ENCODE results near the gene PDCD1LG2.
A peak's percentile ranks its signal among the peaks of the same experiment; 100 is the strongest.
"Not testable (repeated sequence)": the region's sequence is repeated elsewhere in the genome, so short reads cannot be mapped to it uniquely, and the experiment has no call there.

PDCD1LG2 gene

DNA sequence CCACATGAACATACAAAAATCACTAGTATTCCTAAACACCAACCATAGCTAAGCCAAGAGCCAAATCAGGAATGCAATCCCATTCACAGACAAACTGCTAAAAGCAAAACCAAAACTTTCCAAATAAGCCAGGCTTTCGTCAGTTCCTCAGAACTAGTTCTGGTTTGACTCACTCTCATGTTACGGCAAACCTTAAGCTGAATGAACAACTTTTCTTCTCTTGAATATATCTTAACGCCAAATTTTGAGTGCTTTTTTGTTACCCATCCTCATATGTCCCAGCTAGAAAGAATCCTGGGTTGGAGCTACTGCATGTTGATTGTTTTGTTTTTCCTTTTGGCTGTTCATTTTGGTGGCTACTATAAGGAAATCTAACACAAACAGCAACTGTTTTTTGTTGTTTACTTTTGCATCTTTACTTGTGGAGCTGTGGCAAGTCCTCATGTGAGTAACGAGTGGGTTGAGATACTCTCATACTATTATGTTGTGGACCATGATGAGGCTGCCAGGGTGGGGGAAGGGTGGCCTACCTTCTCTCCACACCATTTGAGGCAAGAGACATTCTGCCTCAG lies at the start of gene PDCD1LG2:
TSS of gene PDCD1LG2 (plus strand) at position 172 of the 572 bp plus-strand sequence. CDS start 12,016 bp downstream, outside the sequence.
- DNase-seq = peak; percentile 76

DNA sequence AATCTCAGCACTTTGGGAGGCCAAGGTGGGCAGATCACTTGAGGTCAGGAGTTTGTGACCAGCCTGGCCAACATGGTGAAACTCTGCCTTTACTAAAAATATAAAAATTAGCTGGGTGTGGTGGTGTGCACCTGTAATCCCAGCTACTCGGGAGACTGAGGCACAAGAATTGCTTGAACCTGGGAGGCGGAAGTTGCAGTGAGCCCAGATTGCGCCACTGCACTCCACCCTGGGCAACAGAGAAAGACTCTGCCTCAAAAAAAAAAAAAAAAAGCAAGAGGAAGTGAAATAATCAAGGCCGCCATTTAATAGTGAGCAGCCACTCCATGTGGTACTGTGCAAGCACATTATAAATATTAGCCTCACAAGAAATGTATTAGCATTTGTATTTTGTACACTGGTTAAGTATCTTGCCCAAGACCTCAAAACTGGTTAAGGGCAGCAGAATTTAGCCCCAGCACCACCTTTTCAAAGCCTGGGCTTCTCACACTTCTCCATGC lies 45.5 kb upstream of the PDCD1LG2 start:
- not testable (repeated sequence) for DNase-seq

DNA sequence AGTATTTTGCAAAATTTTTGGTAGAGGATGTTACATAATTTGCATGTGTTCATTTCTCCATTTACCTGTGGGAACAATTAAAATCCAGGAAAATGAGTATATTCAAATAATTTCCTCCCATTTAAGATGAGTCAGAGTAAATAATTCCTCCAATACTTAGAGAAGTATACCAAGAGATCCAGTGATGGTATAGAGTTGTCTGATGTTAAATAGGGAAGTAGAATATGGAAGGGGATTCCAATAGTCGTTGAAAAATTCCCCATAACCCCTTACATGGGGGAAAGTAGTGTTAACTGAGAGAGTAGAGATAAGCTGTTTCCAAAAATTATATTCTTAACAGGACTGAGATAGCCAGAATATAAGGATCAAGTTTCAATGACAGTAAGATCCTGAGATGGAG lies 44.3 kb upstream of the PDCD1LG2 start:
- DNase-seq = no peak

DNA sequence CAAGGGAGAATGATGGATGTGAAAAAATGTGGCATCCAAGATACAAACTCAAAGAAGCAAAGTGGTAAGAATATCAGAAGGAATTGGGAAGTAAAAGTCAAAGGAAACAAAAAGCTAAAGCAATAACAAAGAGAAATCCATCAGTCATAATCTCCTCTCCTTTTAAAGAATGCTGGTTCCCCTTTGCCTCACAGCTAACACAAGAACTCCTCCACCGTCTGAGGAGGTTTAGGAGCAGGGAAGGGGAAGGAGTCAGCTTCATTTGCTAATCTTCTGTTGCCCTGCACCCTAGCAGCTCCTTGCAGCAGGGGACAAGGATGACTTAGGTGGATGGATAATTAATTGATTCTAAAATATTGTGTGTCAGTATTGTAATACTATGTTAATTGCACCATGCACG lies 43.6 kb upstream of the PDCD1LG2 start:
- DNase-seq = no peak

DNA sequence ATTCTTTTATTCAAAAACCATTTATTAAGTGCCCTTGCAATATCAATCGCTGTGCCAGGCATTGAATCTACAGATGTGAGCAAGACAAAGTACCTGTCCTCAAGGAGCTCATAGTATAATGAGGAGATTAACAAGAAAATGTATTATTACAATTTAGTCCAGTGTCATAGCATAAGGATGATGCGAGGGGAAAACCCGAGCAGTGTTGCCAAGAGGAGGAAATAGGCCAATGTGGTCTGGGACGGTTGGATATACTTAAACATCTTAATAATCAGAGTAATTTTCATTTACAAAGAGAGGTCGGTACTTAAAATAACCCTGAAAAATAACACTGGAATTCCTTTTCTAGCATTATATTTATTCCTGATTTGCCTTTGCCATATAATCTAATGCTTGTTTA lies 41.5 kb upstream of the PDCD1LG2 start:
- no peak for DNase-seq

DNA sequence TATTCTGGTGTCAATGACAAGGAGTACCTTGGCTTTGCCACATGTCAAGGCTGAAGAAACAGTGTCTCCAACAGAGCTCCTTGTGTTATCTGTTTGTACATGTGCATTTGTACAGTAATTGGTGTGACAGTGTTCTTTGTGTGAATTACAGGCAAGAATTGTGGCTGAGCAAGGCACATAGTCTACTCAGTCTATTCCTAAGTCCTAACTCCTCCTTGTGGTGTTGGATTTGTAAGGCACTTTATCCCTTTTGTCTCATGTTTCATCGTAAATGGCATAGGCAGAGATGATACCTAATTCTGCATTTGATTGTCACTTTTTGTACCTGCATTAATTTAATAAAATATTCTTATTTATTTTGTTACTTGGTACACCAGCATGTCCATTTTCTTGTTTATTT lies 40.2 kb upstream of the PDCD1LG2 start:
- no peak for DNase-seq

DNA sequence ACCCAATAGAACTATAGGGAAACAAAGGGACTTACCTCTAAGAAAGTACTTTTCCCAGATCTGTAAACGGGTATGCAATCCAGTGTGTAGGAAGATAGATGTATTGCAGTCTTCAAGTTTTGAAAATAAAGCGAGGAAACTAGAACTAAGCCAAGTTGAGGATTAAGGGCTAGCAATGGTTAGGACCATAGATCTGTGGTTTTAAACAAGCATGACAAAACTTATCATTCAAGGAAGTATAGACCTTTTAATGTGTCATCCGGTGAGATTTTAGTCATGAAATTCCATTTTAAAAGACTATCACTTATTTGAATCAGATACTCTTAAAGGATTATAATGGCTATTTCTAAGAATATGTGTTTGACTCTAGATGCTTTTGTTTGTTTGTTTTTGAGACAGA lies 39.5 kb upstream of the PDCD1LG2 start:
- DNase-seq = no peak

DNA sequence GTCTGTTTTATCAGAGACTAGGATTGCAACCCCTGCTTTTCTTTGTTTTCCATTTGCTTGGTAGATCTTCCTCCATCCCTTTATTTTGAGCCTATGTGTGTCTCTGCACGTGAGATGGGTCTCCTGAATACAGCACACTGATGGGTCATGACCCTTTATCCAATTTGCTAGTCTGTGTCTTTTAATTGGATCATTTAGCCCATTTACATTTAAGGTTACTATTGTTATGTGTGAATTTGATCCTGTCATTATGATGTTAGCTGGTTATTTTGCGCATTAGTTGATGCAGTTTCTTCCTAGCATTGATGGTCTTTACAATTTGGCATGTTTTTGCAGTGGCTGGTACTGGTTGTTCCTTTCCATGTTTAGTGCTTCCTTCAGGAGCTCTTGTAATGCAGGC lies 34.7 kb upstream of the PDCD1LG2 start:
- DNase-seq = not testable (repeated sequence)

DNA sequence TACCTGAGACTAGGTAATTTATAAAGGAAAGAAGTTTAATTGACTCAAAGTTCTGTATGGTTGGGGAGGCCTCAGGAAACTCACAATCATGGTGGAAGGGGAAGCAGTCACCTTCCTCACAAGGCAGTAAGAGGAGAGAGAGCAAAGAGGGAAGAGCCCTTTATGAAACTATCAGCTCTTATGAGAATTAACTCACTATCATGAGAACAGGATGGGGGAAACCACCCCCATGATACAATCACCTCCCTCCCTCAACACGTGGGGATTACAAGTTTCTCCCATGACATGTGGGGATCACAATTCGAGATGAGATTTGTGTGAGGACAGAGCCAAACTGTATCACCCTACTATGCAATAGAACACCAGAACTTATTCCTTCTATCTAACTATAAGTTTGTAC lies 32.1 kb upstream of the PDCD1LG2 start:
- peak; percentile 18 for DNase-seq

DNA sequence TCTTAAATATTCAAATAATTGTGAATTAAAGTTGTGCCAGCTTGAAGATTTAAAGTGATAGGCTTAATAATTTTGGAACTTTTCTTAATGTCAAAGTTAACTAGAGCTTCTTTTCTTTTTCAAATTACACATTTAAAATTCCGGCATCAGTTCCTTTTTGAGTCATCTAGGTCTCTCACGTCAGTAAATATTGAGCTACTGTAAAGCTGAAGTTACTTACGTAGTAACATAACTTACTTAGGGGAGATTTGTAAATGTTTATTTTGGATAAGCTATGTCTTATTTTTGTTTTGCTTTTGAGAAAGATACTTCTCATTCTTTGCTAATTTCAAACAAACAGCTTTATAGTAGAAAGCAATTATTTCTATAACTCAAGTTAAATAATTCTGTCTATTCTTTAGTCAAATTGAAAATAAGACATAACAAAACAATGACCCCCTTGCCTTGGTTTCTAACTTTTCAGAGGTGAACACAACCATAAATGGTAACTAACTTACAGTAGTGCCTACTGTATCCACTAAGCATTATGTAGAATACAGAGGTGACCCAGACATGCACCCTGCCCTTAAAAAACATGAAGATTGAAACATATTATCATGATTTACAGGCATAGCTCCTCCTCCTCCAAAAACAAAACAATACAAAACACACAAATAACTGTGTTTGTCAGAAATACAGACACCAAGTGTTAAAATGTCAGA lies 30.2 kb upstream of the PDCD1LG2 start:
- DNase-seq = no peak

DNA sequence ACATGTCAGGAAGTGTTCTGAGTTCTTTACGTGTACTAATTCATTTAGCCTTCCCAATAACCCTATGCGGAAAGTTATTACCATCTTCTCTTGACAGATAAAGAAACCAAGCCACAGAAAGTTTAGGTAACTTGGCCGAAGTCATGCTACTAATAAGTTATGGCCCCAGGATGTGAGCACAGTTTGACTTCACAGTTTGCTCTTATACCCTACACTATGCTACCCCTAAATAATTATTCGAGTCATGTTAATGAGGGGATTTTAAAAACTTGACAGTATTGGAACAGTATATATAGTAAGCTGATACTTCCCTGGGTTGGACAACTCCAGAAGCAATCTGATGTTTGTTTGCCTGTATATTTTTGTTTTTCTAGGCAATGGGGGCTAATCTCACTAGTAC lies 29.4 kb upstream of the PDCD1LG2 start:
- no peak for DNase-seq

DNA sequence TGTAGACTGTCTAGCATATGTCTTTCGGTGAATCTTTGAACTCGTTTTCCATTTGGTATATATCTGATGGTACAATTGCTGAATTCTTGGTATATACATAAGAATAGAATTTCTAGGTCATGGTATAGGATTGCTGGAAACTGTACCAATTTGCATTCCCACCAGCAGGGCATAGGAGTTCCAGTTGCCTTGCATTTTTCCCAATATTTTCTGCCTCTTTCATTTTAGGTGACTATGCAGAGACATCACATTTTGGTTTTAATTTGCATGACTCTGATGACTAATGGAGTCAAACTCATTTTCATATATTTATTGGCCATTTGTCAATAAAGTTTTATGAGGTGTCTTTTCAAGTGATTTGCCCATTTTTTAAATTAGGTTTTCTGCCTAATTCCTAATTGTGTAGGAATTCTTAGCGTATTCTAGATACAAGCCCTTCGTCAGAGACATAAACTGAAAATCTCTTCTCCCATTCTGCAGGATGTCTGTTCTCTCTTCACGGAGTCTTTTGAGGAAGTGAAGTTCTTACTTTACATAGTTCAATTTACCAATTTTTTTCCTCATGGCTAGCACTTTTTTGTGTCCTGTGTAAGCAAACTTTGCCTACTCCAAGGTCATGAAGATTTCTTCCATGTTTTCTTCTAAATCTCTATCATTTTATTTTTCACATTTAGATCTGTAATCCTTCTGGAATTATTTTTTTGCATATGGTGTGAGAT lies 28.9 kb upstream of the PDCD1LG2 start:
- no peak for DNase-seq

DNA sequence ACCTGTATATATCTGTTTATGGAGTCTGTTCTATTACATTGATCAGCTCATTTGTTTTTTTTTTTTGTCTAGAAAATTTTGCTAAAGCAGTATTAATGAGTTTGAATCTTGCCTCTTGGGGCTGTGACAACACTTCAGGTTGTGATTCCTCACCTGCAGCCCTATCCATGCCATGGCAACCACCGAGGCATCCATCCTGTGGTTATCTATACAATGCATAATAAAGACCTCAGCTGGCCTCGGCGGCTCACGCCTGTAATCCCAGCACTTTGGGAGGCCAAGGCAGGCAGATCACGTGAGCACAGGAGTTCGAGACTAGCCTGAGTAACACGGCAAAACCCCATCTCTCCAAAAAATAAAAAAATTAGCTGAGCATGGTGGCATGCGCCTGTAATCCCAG lies 28.1 kb upstream of the PDCD1LG2 start:
- no peak for DNase-seq

DNA sequence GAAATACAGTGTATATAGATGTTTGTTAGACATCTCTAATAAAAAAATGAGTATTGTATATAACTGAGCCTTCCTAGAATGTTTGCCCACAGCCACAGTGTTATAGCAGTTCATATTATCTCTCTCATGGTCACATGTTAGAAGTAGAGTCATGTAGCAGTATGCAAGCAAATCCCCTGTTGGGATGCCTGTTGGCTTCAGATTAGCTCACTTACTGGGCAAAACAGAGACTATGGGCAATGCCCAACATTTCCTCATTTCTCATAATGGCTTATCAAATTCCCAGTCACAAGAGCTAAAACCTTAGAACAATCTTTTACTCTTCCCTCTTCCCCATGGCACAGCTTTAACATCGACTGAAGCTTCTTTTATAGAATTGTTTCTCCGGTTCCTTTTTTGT lies 27.0 kb upstream of the PDCD1LG2 start:
- DNase-seq = no peak

DNA sequence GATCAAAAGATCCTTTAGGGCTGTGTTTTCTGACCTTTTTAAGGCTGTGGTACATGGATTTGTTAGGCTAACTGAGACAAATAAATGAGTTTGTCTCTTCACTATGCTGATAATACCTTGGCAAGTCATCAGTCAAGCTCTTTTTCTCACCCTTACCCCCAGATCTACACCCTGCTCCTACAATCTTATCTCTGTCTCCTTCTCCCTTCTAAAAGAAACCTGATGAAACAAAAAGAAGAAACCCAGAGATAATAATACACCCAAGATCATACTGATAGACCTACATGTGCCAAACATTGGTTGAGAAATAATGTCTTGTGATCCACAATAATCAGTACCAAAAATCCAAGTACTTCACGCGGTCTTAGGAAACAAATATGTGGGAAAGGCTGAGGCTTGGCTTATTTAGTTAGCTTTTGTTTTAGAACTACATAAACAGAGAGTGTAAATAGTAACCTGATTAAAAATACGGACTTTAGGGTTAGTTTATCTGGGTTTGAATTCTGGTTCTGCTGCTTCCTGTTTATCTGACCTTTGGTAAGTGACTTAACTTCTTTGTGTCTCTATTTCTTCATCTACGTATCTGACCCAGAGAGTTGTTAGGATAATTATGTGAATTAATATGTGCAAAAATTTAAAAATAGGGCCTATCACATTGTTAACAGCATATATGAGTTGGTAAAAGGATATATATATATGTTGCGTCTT lies 24.8 kb upstream of the PDCD1LG2 start:
- no peak for DNase-seq

DNA sequence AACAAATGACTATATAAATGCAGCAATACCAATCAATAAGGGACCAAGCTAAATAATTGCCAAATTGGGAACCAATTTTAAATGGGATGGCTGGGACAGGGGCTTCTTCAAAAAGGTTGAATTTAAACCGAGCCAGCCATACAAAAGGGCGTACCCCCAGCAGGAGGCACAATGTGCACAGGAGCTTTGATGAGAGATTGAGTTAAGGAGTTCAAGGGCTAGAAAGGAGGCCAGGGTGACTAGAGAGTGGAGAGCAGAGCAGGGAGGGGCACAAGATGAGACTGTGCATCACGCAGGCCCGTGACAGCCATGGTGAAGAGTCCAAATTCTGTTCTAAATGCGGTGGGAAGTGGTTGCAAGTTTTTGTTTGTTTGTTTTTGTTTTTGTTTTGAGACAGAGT lies 23.3 kb upstream of the PDCD1LG2 start:
- DNase-seq = no peak

DNA sequence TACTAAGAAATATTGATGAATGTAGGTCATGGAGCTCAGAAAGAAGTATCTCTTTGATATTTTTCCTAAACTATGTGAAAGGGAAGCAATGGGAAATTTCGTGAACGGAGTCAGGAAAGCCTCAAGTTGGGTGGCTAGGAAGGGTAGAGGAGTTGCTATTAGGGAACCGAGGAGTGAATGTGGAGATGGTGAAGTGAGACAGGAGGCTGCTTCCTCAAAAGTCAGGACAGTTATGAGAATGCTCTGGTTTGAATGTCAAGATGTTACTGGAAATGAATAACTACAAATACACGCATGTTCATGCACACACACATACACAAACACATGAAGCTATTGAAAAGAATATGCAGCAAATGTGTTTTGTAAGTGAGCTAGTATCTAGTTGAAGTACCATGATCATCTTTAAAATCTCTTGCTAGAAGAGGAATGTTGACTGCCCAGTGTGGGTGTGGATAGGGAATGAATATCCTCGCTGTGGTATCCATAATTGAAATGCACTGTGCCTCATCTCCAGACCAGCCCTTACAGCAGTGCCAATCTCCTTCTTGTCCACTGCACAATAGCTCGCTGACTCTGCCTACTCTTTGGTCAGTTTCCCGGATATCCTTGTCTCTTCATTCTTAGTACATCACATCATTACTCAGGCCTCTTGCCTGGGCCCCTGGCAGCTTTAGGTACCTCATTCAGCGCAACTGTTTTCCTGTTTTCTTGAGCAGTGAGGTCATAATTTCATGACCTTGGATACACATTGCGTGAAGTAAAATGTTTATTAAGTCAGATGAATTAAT lies 21.9 kb upstream of the PDCD1LG2 start:
- no peak for DNase-seq

DNA sequence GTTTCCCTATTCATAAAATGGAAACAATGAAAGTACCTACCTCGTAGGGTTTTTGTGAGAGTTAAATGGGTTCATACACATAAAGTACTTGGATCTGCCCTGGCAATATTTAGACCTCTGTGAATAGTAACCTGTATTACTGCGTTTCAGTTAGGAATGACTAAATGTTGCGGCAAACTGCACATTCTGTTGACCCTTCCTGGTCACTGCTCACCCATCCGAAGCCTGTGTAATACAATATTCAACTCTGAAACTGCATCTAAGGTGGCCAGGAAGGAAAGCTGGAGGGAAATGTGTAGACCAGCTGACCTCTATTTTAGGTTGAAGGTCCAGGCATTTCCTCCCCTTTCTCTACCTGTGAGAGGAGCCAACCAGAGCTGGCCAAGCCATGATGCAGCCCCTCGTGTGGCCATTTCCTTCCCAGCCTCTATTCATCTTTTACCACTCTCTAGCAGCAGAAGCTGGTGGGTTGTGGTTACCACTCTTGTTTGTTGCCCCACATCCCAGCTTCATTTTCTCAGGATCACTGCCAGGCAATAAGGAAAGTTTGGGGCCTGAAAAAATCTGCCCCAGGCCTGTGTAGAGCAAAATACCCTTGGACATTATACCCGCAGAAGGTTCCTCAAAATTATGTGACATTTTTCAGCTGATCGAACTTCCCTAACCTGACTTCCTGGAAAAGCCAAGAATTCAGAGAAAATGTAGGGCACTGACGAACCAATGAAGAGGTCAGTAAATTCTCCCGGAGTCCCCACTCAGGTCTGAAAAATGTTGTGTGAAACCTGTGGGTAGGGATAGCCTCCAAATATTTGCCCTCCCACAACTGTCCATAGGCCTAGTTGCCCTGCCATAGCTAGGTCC lies 20.5 kb upstream of the PDCD1LG2 start:
- no peak for DNase-seq

DNA sequence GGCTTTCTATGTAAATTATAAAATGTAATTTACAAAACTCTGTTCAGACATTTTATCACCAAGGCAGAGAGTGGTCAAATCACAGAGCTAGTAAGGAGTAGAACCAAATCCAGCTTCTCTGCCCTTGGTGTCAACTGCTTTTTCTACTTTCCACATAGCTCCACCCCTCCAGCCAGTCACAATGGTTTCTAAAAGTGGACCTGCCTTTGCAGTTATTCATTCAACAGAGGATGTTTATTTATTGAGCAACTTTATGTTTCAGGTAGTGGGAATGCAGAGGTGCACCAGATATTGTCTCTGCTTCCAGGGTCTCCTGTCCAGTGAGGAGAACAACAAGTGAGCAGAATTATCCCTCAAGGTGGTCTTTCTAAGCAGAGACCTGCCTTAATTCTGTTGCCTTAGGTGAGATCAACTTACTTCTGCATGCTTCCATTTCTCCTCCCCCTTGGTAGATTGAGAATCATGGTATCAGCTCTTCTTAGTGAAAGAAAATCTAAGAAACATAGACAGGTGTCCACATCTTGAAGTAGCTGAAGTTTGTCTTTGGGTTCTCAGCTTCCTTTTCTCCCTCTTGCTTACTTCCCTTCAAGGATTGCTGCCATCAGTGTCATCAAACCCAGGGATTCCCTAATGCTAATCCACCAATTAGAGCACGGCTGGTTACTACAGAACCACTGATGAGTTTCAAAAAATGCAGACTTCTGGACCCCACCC lies 17.2 kb upstream of the PDCD1LG2 start:
- DNase-seq = no peak

DNA sequence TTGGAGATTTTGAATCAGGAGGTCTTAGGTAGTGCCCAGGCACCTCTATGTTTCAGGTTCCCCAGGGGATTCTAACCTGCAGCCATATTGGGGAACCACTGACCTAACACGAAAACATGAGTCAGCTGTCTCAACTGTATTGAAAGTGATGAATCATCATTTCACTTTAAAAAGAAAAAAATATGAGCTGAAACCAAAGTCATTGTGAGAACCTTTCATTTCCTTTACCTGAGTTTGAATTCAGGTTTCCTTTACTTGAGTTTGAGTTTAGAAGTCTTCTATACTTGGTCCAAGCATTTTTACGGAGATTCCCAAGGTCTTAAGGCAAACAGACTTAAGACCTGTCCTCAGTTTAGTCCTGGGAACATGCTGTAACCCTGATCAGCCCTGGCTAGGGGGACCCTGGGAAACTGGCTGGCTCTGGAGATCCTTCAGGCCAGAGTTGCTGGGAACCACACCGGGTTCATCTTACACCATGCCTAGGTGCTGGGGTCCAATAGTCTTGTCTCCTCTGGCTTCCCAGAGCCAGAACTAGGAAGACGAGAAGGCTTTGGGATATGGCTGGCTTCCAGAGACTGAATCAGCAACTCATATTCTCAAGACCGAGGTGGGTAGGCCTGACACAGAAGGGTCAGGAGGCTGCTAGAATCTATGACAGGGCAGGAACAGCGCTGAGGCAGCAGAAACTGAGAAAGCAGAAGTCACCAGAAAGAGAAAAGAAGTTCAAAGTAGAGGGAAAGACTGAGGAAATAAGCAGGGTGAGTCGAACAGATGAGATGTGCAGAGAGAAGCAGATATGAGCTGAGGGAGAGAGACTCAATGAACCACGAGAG lies 16.4 kb upstream of the PDCD1LG2 start:
- DNase-seq = peak; percentile 44
